NCI-H69 (cell line): Measurements from ENCODE around the gene TMEM267.
"Not testable (repeated sequence)": the region's sequence is repeated elsewhere in the genome, so short reads cannot be mapped to it uniquely, and the experiment has no call there.

ENCODE experiments used
- DNase-seq: peaks from one replicate; lab custom pipeline; 2025; lab: John Stamatoyannopoulos, UW

The TMEM267 gene

GRCh38 chr5:43483298-43484105, at the start of gene TMEM267:
Gene TMEM267, minus strand, starts transcription at chr5:43483865. Its CDS starts 29,896 bp downstream, at chr5:43453969.
- DNase-seq = peak; percentile 97

DNA sequence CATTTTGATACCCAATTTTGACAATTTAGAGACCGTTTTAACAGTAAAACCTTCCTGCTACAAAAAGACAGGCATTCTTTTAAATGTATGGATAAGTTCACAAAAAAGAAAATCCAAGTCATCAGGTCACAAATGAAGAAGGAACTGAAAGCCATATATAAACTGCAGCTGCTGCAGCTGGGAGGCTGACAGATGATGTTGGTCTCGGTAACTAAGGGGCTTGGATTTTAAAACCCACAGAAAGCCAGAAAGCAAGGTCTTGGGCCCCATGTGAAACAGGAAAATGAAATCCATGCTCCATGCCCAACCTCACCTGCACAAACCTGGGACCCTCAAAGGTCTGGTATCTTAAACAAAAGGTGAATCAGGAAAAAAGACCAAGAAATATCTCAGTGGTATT, 47.0 kb upstream of the TMEM267 start:
- no peak for DNase-seq

DNA sequence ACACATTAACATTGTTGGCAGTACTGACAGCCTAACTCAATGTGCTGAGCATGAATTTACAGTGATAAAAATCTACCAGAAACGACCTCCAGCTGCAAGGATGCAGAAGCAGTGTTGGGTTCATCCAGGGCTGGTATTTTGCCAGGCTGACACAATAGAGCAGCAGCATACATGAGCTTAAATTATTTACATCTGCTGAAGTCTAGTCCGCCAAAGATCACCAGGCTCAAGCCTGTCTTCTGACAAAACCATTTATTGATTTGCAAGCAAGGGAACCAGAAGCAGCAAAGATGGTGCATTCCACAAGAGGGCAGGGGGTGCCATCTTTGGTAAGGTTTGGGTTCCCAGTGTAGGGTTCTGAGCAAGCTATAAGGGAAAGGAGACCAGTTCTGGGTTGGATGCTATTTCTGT, 40.0 kb upstream of the TMEM267 start:
- no peak for DNase-seq

- no peak for DNase-seq
Measured at GRCh38 chr5:43520615-43521014, 37.0 kb upstream of the TMEM267 start.

- no peak for DNase-seq
Measured at GRCh38 chr5:43515678-43516048, 32.0 kb upstream of the TMEM267 start.

DNA sequence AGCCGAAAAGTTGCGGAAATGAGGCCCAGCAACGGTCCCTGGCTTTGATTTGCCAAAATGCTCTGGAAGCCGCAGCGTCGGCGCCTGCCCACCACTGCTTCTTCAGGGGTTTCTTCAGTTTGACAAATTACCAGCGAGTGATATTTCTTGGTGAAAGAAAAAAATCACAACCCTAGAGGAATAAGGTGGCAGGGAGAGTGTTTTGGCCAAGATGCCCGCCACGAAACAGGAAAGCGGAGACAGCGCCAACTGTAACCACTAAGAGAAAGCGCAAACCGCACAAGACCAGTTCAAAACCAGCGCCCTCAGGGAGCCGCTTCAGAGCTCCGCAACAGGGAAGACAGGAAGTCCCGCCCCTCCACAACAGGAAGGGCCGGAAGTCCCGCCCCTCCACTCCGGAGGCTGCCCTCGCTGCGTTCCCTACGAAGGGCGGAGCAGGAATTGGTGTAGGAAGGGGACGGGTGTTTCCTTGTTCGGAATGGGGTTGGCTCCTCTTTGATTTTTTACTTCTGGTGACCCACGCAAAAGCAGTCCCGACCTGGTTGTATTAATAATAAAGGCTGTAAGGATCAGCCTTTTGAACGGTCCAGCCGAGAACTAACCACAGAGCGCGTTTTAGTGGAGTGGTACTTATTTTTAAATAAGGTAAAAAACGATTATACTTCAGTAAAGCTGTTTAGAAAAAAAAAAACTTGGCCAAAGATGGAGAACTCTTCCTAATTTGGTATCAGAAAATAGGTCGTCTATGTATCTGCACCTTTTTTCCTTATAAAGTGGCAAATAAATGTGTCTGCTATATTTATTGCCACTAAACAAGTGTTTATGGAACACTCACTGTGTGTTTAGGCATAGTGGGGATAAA, 31.4 kb upstream of the TMEM267 start, which contains the start of gene C5orf34:
TSS of gene C5orf34 (minus strand) at position 333 of the 862 bp plus-strand sequence. CDS start 5,809 bp downstream, outside the sequence.
- DNase-seq = peak; percentile 99

- no peak for DNase-seq
Measured at GRCh38 chr5:43514471-43514815, 30.8 kb upstream of the TMEM267 start.

DNA sequence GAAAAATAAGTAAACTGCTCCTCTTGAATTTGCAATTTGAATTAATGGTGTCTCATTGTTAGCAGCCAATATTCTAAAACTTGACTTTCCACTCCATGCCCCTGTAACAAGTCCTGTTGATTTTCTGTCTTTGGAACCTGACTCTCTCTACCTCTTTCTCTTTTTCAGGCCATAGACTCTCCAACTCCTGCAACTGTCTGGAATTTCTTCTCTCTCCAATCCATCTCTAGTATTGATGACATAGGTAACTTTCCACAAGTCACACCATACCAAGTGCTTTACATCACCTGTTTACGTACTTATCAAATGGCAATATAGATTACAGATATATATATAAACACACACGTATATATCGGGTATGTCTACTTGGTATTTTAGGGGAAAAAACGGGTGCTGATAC, 30.4 kb upstream of the TMEM267 start:
- DNase-seq = peak; percentile 17

DNA sequence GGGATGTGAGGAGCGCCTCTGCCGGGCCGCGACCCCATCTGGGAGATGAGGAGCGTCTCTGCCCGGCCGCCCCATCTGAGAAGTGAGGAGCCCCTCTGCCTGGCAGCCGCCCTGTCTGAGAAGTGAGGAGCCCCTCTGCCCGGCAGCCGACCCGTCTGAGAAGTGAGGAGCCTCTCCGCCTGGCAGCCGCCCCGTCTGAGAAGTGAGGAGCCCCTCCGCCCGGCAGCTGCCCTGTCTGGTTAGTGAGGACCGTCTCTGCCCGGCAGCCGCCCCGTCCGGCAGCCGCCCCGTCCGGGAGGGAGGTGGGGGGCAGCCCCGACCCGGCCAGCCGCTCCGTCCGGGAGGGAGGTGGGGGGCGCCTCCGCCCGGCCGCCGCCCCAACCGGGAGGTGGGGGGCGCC, 27.4 kb upstream of the TMEM267 start:
- not testable (repeated sequence) for DNase-seq

- no peak for DNase-seq
Measured at GRCh38 chr5:43498581-43498980, 14.9 kb upstream of the TMEM267 start.

GRCh38 chr5:43497311-43498104, 13.8 kb upstream of the TMEM267 start:
- DNase-seq = no peak

DNA sequence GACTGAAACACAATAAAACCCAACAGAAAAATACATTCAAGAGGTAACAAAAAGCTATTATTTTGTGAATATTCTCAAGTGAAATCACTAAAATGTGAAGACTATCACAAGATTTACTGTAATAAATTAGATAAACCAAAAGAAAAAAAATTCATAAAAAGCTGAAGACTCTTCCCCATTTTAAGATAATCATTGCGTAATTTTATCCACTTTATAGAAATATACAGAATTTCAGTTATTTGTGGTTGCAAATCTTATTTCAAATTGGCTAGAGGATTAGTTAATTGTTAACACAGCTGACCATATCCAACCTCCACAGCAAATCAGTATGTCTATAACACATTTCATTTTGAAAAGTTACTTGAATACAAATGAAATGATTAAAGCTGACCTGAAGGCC, 7.7 kb upstream of the TMEM267 start:
- DNase-seq = no peak

DNA sequence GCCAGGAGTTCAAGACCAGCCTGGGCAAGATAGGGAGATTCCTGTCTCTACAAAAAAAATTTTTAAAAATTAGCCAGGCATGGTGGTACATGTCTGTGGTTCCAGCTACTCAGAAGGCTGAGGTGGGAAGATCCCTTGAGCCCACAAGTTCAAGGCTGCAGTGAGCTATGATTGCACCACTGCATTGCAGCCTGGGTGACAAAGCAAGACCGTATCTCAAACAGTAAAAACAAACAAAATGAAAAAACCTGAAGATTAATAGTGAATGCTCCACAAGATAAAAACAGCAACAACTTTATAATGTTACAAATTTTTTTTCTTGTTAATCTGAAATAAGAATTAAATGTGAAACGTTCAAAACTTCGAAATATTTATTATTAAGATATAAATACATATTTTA, 2.7 kb upstream of the TMEM267 start:
- DNase-seq = no peak

- DNase-seq = no peak
Measured at GRCh38 chr5:43485406-43485805, 1.7 kb upstream of the TMEM267 start.

DNA sequence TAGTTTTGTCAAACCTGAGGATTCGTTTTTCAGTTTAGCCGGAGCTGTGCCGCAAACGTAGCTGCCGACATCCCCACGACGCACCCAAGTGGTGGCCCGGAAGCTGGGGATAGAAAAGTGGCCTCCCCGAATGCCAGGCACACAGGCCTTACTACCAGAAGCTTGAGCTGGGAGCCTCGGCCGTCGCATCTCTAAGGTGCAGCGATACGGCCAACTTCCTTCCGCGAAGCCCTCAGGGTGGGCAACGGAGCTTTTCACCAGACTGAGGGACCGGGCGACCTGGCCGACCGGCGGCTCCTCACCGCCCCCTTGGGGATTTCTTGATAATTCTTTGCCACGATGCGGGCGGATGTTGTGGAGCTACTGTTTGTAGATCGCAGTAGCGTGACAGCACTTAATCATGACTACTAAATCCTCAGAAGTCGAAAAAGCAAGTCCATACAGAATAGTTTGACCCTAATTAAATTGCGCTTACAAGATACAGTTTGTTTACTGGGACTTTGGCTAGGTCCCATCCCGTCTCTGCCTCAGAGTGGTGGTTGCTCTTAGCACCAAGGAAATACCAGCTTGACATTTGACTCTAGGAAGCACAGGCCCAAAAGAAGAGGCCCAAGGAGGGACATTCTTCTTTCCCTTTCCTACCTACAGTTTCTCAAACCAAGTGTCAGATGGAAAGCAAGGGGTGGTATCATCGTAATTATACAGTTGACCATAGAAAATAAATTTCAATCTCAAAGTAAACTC, 613 bp upstream of the TMEM267 start:
- DNase-seq = peak; percentile 92

DNA sequence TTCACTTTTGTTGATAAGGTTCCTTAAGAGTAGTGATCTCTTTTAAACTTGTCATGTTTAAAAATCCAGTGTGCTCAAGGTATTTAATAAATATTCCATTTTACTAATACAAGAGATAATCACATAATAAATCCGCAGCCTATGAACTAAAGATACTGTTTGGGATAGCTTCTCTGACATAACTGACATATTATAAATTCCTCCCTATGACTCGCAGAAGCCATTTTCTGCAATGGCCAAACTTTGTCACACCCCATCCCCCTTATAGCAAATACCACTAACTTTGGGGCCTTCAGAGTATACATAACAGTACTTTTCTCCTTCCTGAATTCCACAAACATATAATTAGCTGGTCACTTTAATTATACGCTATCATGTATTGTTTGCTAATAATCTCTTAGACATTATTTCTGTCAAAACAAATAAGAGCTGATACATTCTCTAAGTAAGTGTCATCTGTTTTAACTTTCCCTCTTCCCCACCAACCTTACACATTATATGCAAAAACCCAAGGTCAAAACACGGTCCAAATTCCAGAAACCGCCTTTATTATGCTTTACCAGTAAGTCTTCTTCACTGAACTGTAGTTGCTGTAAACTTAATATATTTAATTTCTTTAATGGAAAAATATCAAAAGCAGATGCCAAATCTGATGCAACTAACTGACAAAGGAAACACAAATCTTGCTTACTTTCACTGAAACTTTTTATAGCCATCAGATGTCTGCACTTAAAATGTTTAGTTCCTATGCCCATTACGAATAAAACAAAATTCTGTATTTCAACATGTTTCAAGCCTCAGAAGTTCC, 971 bp downstream of the TMEM267 start:
- peak; percentile 51 for DNase-seq

DNA sequence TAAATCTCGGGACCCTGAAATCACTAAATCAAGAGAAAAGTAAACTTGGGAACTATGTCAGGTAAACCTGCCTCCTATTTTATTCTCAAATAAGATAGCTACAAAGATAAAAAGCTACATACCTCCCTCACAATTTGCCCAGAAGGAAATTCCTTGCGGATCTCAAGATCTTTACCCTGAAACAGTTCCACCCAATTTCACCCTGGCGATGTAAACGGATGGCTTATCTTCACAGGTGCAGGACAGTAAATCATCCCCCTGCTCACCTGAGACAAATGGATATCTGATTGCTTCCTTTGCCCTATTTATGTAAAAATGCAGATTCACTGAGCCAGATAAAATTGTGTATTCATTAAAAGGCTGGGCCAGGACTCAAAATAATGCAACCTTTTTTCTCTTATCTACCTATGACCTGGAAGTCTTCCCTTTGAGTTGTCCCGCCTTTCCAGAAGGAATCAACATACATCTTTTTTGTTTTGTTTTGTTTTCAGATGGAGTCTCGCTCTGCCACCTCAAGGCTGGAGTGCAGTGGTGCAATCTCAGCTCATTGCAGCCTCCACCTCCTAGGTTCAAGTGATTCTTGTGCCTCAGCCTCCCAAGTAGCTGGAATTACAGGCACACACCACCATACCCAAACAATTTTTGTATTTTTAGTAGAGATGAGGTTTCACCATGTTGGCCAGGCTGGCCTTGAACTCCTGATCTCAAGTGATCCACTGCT, 13.8 kb downstream of the TMEM267 start:
- DNase-seq = peak; percentile 25

GRCh38 chr5:43467100-43467499, 16.6 kb downstream of the TMEM267 start:
- no peak for DNase-seq

DNA sequence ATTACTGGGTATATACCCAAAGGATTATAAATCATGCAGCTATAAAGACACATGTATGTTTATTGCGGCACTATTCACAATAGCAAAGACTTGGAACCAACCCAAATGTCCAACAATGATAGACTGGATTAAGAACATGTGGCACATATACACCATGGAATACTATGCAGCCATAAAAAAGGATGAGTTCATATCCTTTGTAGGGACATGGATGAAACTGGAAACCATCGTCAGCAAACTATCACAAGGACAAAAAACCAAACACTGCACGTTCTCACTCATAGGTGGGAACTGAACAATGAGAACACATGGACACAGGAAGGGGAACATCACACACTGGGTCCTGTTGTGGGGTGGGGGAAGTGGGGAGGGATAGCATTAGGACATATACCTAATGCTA, 18.2 kb downstream of the TMEM267 start:
- not testable (repeated sequence) for DNase-seq

DNA sequence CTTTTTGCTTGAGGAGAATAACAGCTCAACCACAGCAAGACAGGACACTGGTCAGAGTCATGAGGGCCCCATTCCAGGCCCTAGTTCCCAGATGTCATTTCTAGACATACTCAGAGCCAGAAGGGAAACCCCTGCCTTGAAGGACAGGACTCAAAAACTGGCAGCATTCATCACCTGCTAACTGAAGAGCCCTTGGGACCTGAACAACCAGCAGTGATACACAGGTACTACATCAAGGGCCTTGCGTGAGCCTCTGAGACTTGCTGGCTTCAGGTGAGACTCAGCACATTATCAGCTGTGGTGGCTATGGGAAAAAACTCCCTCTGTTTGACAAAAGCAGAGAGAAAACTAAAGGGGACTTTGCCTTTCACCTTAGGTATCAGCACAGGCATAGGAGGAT, 22.6 kb downstream of the TMEM267 start:
- no peak for DNase-seq
